Left ventricle myocardium inferior (tissue), 1 donor: ENCODE results near the gene CEP131. TPM values are rescaled to one million over a fixed set of nuclear protein-coding genes. Genes with fewer than 3 reads are reported as not detected.
A peak's percentile ranks its signal among the peaks of the same experiment; 100 is the strongest.

Experiments
- DNase-seq: peaks from one replicate; pipeline ENCODE4 v3.0.0-alpha.2; 2020
- H3K27ac ChIP-seq: fragments of 200-600 bp; replicated peaks from 2 replicates; pipeline ENCODE4 v1.8.0; 2021
- H3K27me3 ChIP-seq: fragments of 200-600 bp; 2 replicates; pipeline ENCODE4 v1.8.0; 2021; ENCODE audit warnings: low read depth
- H3K36me3 ChIP-seq: fragments of 200-600 bp; 2 replicates; pipeline ENCODE4 v1.8.0; 2021
- H3K4me1 ChIP-seq: fragments of 200-600 bp; 2 replicates; pipeline ENCODE4 v1.8.0; 2021
- H3K4me3 ChIP-seq: fragments of 200-600 bp; 2 replicates; pipeline ENCODE4 v1.8.0; 2021; ENCODE audit warnings: mild to moderate bottlenecking, moderate library complexity
- H3K9me3 ChIP-seq: fragments of 200-600 bp; replicated peaks from 2 replicates; pipeline ENCODE4 v1.8.0; 2021
- intact Hi-C: fragments of 100-400 bp; cut with micrococcal nuclease; formaldehyde crosslinking; loops from one replicate; pipeline ENCODE4 v1.11.0; 2022
- total RNA-seq: library from RNA; stranded (reverse); fragmentation: NEBNext Ultra II Directional; extraction: Animal tissue kit (Norgen Biotek cat#: 25700); gene quantifications from one replicate; pipeline ENCODE4 v1.2.1, GENCODE V29; 2021
- TF ChIP-seq, protein P1 (sequence below): fragments of 200-600 bp; IDR thresholded peaks from 2 replicates; pipeline ENCODE4 v1.8.0; 2021; ENCODE audit warnings: antibody characterized with exemption, mild to moderate bottlenecking, borderline replicate concordance
- donor health status: DM: no; HTN: yes; CAD: no; lungs with severe emphysema.

The CEP131 gene
- total RNA-seq, 1 donor from 2014 or later = 7.6 TPM

DNA sequence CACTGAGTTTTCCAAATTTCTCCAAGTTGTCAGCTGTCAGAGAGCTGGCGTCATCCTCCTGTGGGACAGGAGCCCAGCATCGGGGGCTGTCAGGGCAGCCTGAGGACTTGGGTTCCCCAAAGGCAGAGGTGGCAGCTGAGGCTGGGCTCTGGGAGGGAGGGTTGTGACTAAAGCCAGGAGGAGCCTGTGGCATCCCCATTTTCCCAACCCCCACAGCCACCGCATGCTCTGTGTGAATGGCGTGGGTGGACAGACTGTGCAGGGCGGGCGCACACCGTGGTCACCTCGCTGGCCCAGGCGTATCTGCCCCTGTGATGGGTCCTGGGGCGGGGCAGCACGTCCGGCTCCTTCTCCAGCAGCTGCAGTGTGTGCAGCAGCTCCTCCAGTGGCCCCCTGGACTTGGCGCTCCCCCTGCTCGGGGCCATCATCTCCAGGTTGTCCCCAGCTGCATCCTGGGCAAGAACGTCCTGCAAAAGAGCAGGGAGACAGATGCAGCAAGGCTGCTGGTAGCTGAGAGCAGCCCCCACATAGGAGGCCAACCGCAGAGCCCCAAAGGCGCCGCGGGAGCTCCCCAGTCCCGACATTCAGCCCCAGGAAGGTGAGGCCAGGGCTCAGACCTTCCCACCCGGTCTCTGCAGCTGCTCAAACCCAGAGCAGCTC, 24.8 kb downstream of the CEP131 start:
- Histone ChIP-seq H3K27me3 (no peaks in the 10 kb centered on the region), H3K27ac (no peak overlapping the region), H3K36me3 (peaks cover 18% of the 10 kb centered on the region), H3K9me3 (no peaks in the 10 kb centered on the region), H3K4me1 (peaks cover 51% of the 10 kb centered on the region), H3K4me3 (peak overlapping the region; percentile 48)
- no peak for DNase-seq
- TF ChIP-seq, protein P1, sequence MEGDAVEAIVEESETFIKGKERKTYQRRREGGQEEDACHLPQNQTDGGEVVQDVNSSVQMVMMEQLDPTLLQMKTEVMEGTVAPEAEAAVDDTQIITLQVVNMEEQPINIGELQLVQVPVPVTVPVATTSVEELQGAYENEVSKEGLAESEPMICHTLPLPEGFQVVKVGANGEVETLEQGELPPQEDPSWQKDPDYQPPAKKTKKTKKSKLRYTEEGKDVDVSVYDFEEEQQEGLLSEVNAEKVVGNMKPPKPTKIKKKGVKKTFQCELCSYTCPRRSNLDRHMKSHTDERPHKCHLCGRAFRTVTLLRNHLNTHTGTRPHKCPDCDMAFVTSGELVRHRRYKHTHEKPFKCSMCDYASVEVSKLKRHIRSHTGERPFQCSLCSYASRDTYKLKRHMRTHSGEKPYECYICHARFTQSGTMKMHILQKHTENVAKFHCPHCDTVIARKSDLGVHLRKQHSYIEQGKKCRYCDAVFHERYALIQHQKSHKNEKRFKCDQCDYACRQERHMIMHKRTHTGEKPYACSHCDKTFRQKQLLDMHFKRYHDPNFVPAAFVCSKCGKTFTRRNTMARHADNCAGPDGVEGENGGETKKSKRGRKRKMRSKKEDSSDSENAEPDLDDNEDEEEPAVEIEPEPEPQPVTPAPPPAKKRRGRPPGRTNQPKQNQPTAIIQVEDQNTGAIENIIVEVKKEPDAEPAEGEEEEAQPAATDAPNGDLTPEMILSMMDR = no peak
- intact Hi-C loops = no loop called here

DNA sequence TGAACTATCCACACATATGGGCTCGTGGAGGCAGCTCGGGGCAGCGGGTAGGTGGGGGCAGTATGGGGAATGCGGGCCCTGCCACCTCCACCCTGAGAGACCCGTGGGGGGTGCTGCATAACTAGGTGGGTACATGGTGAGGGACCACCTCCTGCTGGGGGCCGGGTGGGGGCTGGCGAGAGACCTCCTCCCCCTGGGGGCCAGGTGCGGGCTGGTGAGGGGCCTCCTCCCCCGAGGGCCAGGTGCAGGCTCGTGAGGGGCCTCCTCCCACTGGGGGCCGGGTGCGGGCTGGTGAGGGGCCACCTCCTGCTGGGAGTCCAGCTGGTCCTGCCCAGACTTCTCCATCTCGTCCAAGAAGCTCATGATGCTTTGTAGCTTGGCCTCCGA, 25.4 kb downstream of the CEP131 start:
- Histone ChIP-seq H3K36me3 (peaks cover 18% of the 10 kb centered on the region), H3K27ac (peak overlapping the region; percentile 51)

DNA sequence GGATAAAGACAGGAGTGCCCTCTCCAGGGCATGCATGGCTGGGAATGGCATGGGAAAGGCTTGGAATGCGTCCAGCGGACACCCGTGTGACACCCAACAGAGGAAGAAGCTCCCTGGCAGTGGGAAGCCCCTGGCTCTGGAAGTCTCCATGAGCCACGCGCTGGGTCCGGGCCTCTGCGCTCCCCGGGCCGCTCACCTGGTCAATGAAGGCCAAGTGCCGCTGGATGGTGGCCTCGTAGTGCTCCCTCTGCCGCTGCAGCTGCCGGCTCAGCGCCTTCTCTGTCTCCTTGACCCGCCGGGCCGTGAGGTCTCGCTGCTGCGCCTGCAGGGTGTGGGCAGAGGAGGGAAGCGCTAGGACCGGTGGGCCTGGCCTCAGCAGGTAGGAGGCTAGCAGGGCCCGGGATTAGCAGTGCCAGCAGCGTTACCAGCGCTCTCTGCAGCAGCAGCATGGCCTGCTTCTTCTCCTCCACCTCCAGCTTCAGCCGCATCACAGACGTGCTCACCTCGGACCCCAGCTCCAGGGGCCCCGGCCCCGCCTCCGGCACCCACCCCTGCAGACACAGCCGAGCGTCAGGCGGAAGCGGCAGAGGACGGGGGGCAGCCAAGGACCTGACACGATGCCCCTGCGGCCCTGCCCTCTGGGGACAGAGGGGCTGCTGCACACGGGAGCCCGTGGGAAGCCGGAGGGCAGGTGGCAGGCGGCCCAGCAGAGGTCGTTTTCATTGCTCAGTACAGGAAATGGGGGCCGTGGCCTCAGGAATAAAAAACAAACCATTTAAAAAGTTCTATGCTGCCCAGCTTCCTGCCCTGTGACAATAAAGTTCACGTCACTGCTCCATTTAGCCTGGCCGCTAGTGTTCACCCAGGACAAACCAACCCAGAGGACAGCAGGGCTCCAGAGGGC, 26.0 kb downstream of the CEP131 start:
- TF ChIP-seq, protein P1 = no peak
- H3K36me3 ChIP-seq = peaks cover 18% of the 10 kb centered on the region
- H3K4me3 ChIP-seq = peak overlapping the region; percentile 48
- no peaks in the 10 kb centered on the region for H3K9me3 ChIP-seq
- DNase-seq = no peak
- H3K4me1 ChIP-seq = peaks cover 51% of the 10 kb centered on the region
- no peaks in the 10 kb centered on the region for H3K27me3 ChIP-seq
- H3K27ac ChIP-seq = peak overlapping the region; percentile 89
- intact Hi-C loops = no loop called here

More for the DNA sequence above, 25.4 kb downstream of the CEP131 start:
- Histone ChIP-seq H3K27me3 (no peaks in the 10 kb centered on the region), H3K4me1 (peaks cover 51% of the 10 kb centered on the region), H3K9me3 (no peaks in the 10 kb centered on the region), H3K4me3 (peak overlapping the region; percentile 48)
- DNase-seq = no peak
- intact Hi-C loops = no loop called here
- TF ChIP-seq, protein P1 = no peak

DNA sequence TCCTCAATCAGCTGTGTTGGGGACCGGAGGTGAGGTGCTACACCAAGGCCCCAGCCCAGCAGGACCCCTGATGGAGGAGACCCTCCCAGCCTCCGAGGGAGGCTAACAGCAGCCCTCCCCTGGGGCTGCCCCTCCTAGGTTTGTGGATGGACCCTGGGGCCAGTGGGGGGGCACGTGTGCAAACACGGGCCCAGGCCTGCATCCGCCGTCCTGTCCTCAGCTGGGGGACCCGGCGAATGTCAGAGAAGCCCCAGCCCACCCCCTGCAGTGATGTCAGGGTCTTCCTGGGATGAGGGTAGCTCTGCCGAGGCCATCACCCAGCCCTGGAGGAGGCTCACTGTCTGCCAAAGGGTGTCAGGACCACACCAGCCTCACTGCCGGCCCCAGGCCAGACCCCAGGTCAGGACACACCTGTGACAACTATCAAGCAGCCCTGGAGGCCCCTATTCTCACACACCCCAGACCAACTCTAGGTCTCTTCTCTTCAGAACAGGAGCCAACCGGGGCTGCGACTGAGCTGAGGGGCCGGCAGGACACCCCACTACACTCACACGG, 26.7 kb downstream of the CEP131 start:
- peaks cover 18% of the 10 kb centered on the region for H3K36me3 ChIP-seq
- H3K27ac ChIP-seq = peak overlapping the region; percentile 89
- intact Hi-C loops = no loop called here

More for the DNA sequence above, 26.7 kb downstream of the CEP131 start:
- H3K9me3 ChIP-seq = no peaks in the 10 kb centered on the region
- peaks cover 51% of the 10 kb centered on the region for H3K4me1 ChIP-seq
- H3K4me3 ChIP-seq = no peak overlapping the region
- H3K27me3 ChIP-seq = no peaks in the 10 kb centered on the region
- no peak for DNase-seq
- TF ChIP-seq, protein P1 = no peak
